K562 (cell line): ENCODE measurements around the gene REG3G. TPM values are rescaled to one million over a fixed set of nuclear protein-coding genes. Genes with fewer than 3 reads are reported as not detected.

Experiments
- ATAC-seq: fragments of 200-7000 bp; cut with Tn5 transposase; 3 replicates; pipeline ENCODE4 v1.9.1; 2020; ENCODE audit warnings: moderate library complexity
- BruUV-seq: library from RNA; stranded (reverse); fragments of 400-500 nt; replicated peaks from 2 replicates; lab custom pipeline; 2021; lab: Mats Ljungman, UMichigan
- CTCF ChIA-PET: fragments of 300-600 bp; formaldehyde crosslinking; extraction: SDS; loops from one replicate; lab custom pipeline; 2021; ENCODE audit warnings: low intra/inter-chr PET ratio; lab: Yijun Ruan, JAX
- POLR2A ChIA-PET: fragments of 300-600, 350-650 bp; sonication (Branson Sonifier 250); formaldehyde crosslinking; extraction: SDS; loops from one replicate; lab custom pipeline; 2021; ENCODE audit warnings: antibody characterized with exemption, inconsistent platforms; lab: Yijun Ruan, JAX
- DNase-seq, 4 experiments: peaks; one replicate each; pipeline versions ENCODE4 v3.0.0 to v3.0.0-alpha.2; 2011 to 2018; ENCODE audit warnings: low spot score in 3 of 4, mixed read lengths in 3 of 4; ENCODE audit errors: extremely low read depth in 1 of 4
- FAIRE-seq: peaks from 2 replicates; lab custom pipeline; 2011; peaks lifted over from hg19 to GRCh38; lab: Jason Lieb, UNC
- H2AFZ ChIP-seq: 2 replicates; pipeline ENCODE4 v1.6.0; 2011; ENCODE audit warnings: low read depth, low read length, control low read depth, inconsistent platforms
- H3K27ac ChIP-seq: fragments of 200-600 bp; 3 replicates; pipeline ENCODE4 v1.8.0; 2011; ENCODE audit warnings: low read depth, mild to moderate bottlenecking, control low read depth, inconsistent platforms, low read length, moderate library complexity, mixed read lengths; ENCODE audit errors: extremely low read depth
- H3K27me3 ChIP-seq, 2 experiments: fragments of 300-600 bp in 1 of 2; 2 replicates in 1 of 2; 3 replicates in 1 of 2; pipeline versions ENCODE4 v1.6.0 to v1.8.0; 2011; ENCODE audit warnings: inconsistent platforms in 2 of 2, low read length in 2 of 2, mild to moderate bottlenecking in 1 of 2, mixed read lengths in 1 of 2, moderate library complexity in 1 of 2; ENCODE audit not compliant: control insufficient read depth in 2 of 2, insufficient read depth in 2 of 2
- H3K36me3 ChIP-seq: fragments of 300-600 bp; 3 replicates; pipeline ENCODE4 v1.8.0; 2011; ENCODE audit warnings: mild to moderate bottlenecking, low read length, inconsistent platforms; ENCODE audit not compliant: control insufficient read depth, insufficient read depth
- H3K4me1 ChIP-seq, 2 experiments: fragments of 200-600 bp in 1 of 2; replicated peaks in 1 of 2; 2 replicates in 1 of 2; 3 replicates in 1 of 2; pipeline versions ENCODE4 v1.5.1 to v1.8.0; 2011; ENCODE audit warnings: inconsistent platforms in 2 of 2, low read length in 2 of 2, mild to moderate bottlenecking in 1 of 2, mixed read lengths in 1 of 2, moderate library complexity in 1 of 2; ENCODE audit not compliant: control insufficient read depth in 2 of 2, insufficient read depth in 2 of 2
- H3K4me2 ChIP-seq: 2 replicates; pipeline ENCODE4 v1.6.1; 2011; ENCODE audit warnings: low read length, control low read depth, inconsistent platforms, mixed read lengths; ENCODE audit not compliant: insufficient read depth
- H3K4me3 ChIP-seq: fragments of 200-600 bp; sonication (generic), shearing (Covaris generic); 2 replicates; pipeline ENCODE4 v1.5.1; 2016; ENCODE audit warnings: control low read depth, inconsistent platforms
- H3K79me2 ChIP-seq: fragments of 200-600 bp; 3 replicates; pipeline ENCODE4 v1.8.0; 2011; ENCODE audit warnings: low read length, inconsistent platforms; ENCODE audit not compliant: control insufficient read depth, insufficient read depth
- H3K9ac ChIP-seq, 2 experiments: 2 replicates each; pipeline versions ENCODE4 v1.6.0 to v1.6.1; 2011; ENCODE audit warnings: low read depth in 2 of 2, low read length in 2 of 2, control low read depth in 1 of 2, inconsistent platforms in 1 of 2, mild to moderate bottlenecking in 1 of 2, mixed read lengths in 1 of 2; ENCODE audit not compliant: insufficient read depth in 1 of 2
- H3K9me1 ChIP-seq: one replicate; pipeline ENCODE4 v1.6.0; 2011; ENCODE audit warnings: inconsistent platforms, mild to moderate bottlenecking, low read length, moderate library complexity; ENCODE audit not compliant: control insufficient read depth, insufficient read depth
- H3K9me3 ChIP-seq: replicated peaks from 2 replicates; pipeline ENCODE4 v1.5.1; 2011; ENCODE audit warnings: low read depth, low read length, inconsistent platforms; ENCODE audit not compliant: control insufficient read depth, insufficient read depth
- H4K20me1 ChIP-seq: replicated peaks from 2 replicates; pipeline ENCODE4 v1.6.1; 2011; ENCODE audit warnings: low read length, inconsistent platforms, mixed read lengths; ENCODE audit not compliant: control insufficient read depth, insufficient read depth
- ASH1L ChIP-seq: fragments of 450-650 bp; IDR thresholded peaks from 2 replicates; pipeline ENCODE4 v1.6.1; 2018; ENCODE audit warnings: borderline replicate concordance, mild to moderate bottlenecking, low read depth; ENCODE audit not compliant: partially characterized antibody
- CEBPG ChIP-seq, 3 experiments: fragments of 200-800 bp in 1 of 3; sonication (Bioruptor generic) in 1 of 3; sonication (generic) in 1 of 3; formaldehyde crosslinking in 1 of 3; IDR thresholded peaks in 2 of 3; conservative IDR thresholded peaks in 1 of 3; 2 replicates each; pipeline versions ENCODE4 v1.6.1 to v1.8.0; 2016 to 2022; ENCODE audit warnings: missing compliant biosample characterization in 2 of 3, missing genetic modification characterization in 2 of 3, mild to moderate bottlenecking in 1 of 3, missing genetic modification reagents in 1 of 3
- ELK3 ChIP-seq: fragments of 450-650 bp; formaldehyde crosslinking; IDR thresholded peaks from 2 replicates; pipeline ENCODE4 v1.4.0; 2020; ENCODE audit warnings: mild to moderate bottlenecking
- ETV1 ChIP-seq: fragments of 450-650 bp; conservative IDR thresholded peaks from 2 replicates; pipeline ENCODE4 v1.6.1; 2016; ENCODE audit warnings: missing genetic modification characterization, control low read depth, low read depth, missing compliant biosample characterization
- FOXK2 ChIP-seq, 2 experiments: fragments of 450-650 bp; IDR thresholded peaks in 1 of 2; conservative IDR thresholded peaks in 1 of 2; 2 replicates each; pipeline ENCODE4 v1.6.1; 2016; ENCODE audit warnings: low read depth in 2 of 2, mild to moderate bottlenecking in 1 of 2
- HCFC1 ChIP-seq: IDR thresholded peaks from 2 replicates; pipeline ENCODE4 v1.6.1; 2012; ENCODE audit warnings: low read depth, low read length, improper control_type of control experiment
- HEY1 ChIP-seq: fragments of 250-450 bp; sonication (Bioruptor Pico); IDR thresholded peaks from 2 replicates; pipeline ENCODE4 v1.5.0; 2020; ENCODE audit warnings: mild to moderate bottlenecking, moderate library complexity, borderline replicate concordance
- IRF2 ChIP-seq: sonication (generic); formaldehyde crosslinking; IDR thresholded peaks from 2 replicates; pipeline ENCODE4 v1.8.1; 2022; ENCODE audit warnings: mild to moderate bottlenecking, missing genetic modification reagents
- JUN ChIP-seq, 2 experiments: sonication (generic) in 1 of 2; formaldehyde crosslinking in 1 of 2; IDR thresholded peaks; 2 replicates each; pipeline versions ENCODE4 v1.6.1 to v1.8.0; 2012 to 2022; ENCODE audit warnings: borderline replicate concordance in 2 of 2, mild to moderate bottlenecking in 2 of 2, improper control_type of control experiment in 1 of 2, low read depth in 1 of 2, low read length in 1 of 2, missing genetic modification reagents in 1 of 2
- MXI1 ChIP-seq: IDR thresholded peaks from 2 replicates; pipeline ENCODE4 v1.6.1; 2011; ENCODE audit warnings: low read depth, mild to moderate bottlenecking, improper control_type of control experiment, low read length
- POLR2G ChIP-seq: fragments of 200-400 bp; formaldehyde crosslinking; IDR thresholded peaks from 2 replicates; pipeline ENCODE4 v1.6.1; 2017; ENCODE audit warnings: low read depth, mild to moderate bottlenecking, antibody characterized with exemption, low read length, moderate library complexity
- STAG1 ChIP-seq: sonication (generic); formaldehyde crosslinking; IDR thresholded peaks from 2 replicates; pipeline ENCODE4 v1.5.0; 2020; ENCODE audit warnings: missing genetic modification reagents, borderline replicate concordance
- TAL1 ChIP-seq: fragments of 450-650 bp; IDR thresholded peaks from 2 replicates; pipeline ENCODE4 v1.6.1; 2016; ENCODE audit warnings: mild to moderate bottlenecking
- ZFPM2 ChIP-seq: fragments of 250-450 bp; sonication (Bioruptor Pico); IDR thresholded peaks from 2 replicates; pipeline ENCODE4 v1.5.1; 2022; ENCODE audit warnings: mild to moderate bottlenecking
- ZNF217 ChIP-seq: sonication (generic); formaldehyde crosslinking; IDR thresholded peaks from 2 replicates; pipeline ENCODE4 v1.8.0; 2022; ENCODE audit warnings: mild to moderate bottlenecking, missing genetic modification reagents
- ZNF239 ChIP-seq: fragments of 250-450 bp; sonication (Bioruptor Pico); IDR thresholded peaks from 2 replicates; pipeline ENCODE4 v1.4.0; 2020; ENCODE audit warnings: mild to moderate bottlenecking
- ZNF41 ChIP-seq: fragments of 250-450 bp; sonication (Bioruptor Pico); conservative IDR thresholded peaks from 2 replicates; pipeline ENCODE4 v1.4.0; 2020; ENCODE audit warnings: mild to moderate bottlenecking
- ZNF609 ChIP-seq: sonication (generic); formaldehyde crosslinking; IDR thresholded peaks from 2 replicates; pipeline ENCODE4 v1.8.1; 2023; ENCODE audit warnings: missing genetic modification reagents, mild to moderate bottlenecking, borderline replicate concordance
- WGBS: fragments of 100-300 bp; shearing (Covaris generic); methylation state at CpG from one replicate; pipeline ENCODE4 v1.1.6; 2016; ENCODE audit warnings: low coverage, mixed read lengths; ENCODE audit not compliant: insufficient coverage; ENCODE audit errors: missing lambda C conversion rate; 5-methylcytosine and 5-hydroxymethylcytosine counted together
- in situ Hi-C: fragments of 300-500 bp; cut with MboI; formaldehyde crosslinking; loops from 4 replicates; pipeline ENCODE4 v1.15.0; 2018; ENCODE audit warnings: inconsistent platforms, mixed read lengths
- intact Hi-C: fragments of 100-400 bp; cut with micrococcal nuclease; formaldehyde crosslinking; loops from 2 replicates; pipeline ENCODE4 v1.14.2; 2022
- polyA plus RNA-seq, 8 experiments: library from polyadenylated mRNA; depleted of rRNA in 4 of 8; stranded (reverse) in 5 of 8; unstranded in 3 of 8; fragments of >200 nt; fragmentation: Nextera tagmentation in 2 of 8; fragmentation: Illumina TruSeq in 1 of 8; extraction: Ambion mirVana in 2 of 8; extraction: Trizol in 1 of 8; gene quantifications; 2 replicates each; pipeline versions ENCODE4 v1.2.1 to v1.2.3, GENCODE V29; 2011 to 2014; ENCODE audit warnings: inconsistent platforms in 1 of 8, missing spikeins in 1 of 8
- total RNA-seq, 7 experiments: library from RNA; depleted of rRNA in 6 of 7; stranded (reverse); fragments of >200 nt in 6 of 7; fragmentation: Illumina TruSeq in 2 of 7; extraction: Trizol in 2 of 7; gene quantifications; 2 replicates each; pipeline versions ENCODE4 v1.2.1 to v1.2.3, GENCODE V29; 2011 to 2021; ENCODE audit warnings: low replicate concordance in 1 of 7

REG3G gene
- total and polyA plus RNA-seq, 9 of the 15 experiments (the other 6 are each of a cell fraction or from before 2014, with no cell fraction given): not detected

- DNase-seq (no peak), ATAC-seq (no peak), FAIRE-seq (no peak)
- no peaks in the 10 kb centered on the region for H3K4me1 ChIP-seq
- no peaks in the 10 kb centered on the region for H3K27me3 ChIP-seq
- H3K27ac ChIP-seq: no peak overlapping the region
- ChIA-PET POLR2A (no interaction called here), CTCF (no interaction called here)
- no peaks in the 10 kb centered on the region for H4K20me1 ChIP-seq
- H3K36me3 ChIP-seq: no peaks in the 10 kb centered on the region
- in situ Hi-C loops (no loop called here), intact Hi-C loops (no loop called here)
- H3K9me3 ChIP-seq: no peaks in the 10 kb centered on the region
- 0% methylated on average over 2 of the region's 2 CpGs for WGBS
- no peak overlapping the region for H3K4me2 ChIP-seq
- no peaks in the 10 kb centered on the region for H3K9me1 ChIP-seq
- H3K4me3 ChIP-seq: no peak overlapping the region
- no TSS peak for BruUV-seq
- no peak overlapping the region for H3K9ac ChIP-seq
- H3K79me2 ChIP-seq: no peaks in the 10 kb centered on the region
- no peak overlapping the region for H2AFZ ChIP-seq
- TF ChIP-seq TAL1 (no peak), CEBPG (CRISPR knock-in tag; IDR thresholded peaks at IDR 0.05) (no peak), CEBPG (tag; conservative IDR thresholded peaks at IDR 0.05 in 1 of 2, IDR thresholded peaks at IDR 0.05 in 1 of 2) (no peak), POLR2G (no peak), ZNF217 (CRISPR knock-in tag) (no peak), STAG1 (CRISPR knock-in tag) (no peak), HEY1 (CRISPR knock-in tag) (no peak), HCFC1 (no peak), FOXK2 (conservative IDR thresholded peaks at IDR 0.05 in 1 of 2, IDR thresholded peaks at IDR 0.05 in 1 of 2; ENCODE audit: low read depth in 2 of 2) (no peak), ZNF239 (CRISPR knock-in tag) (no peak), ZFPM2 (CRISPR knock-in tag) (no peak), IRF2 (CRISPR knock-in tag) (no peak), JUN (IDR thresholded peaks at IDR 0.05; ENCODE audit: borderline replicate concordance, low read depth, low read length) (no peak), JUN (CRISPR knock-in tag; IDR thresholded peaks at IDR 0.05; ENCODE audit: borderline replicate concordance) (no peak), ZNF41 (CRISPR knock-in tag) (no peak), ZNF609 (CRISPR knock-in tag) (no peak), ELK3 (CRISPR knock-in tag) (no peak), ASH1L (no peak), MXI1 (no peak), ETV1 (tag) (no peak)
Measured at GRCh38 chr2:79009388-79009787, 16.1 kb upstream of the REG3G start.
